Stomach (tissue), 4 donors: Measurements from ENCODE around the gene SURF1.
"Not testable (repeated sequence)": the region's sequence is repeated elsewhere in the genome, so short reads cannot be mapped to it uniquely, and the experiment has no call there.

Experiments
- POLR2AphosphoS5 ChIP-seq, 3 donors: sonication (generic); formaldehyde crosslinking; IDR thresholded peaks; one replicate each; pipeline ENCODE4 v1.6.1; 2016; ENCODE audit warnings: antibody characterized with exemption in 3 of 3
- TF ChIP-seq, protein P1 (sequence below), 7 experiments: fragments of 450-650 bp in 4 of 7; fragments of 200-600 bp in 3 of 7; sonication (generic) in 3 of 7; IDR thresholded peaks; one replicate each; pipeline ENCODE4 v1.5.1; 2016 to 2019; ENCODE audit warnings: antibody characterized with exemption in 7 of 7, control low read depth in 2 of 7, mild to moderate bottlenecking in 1 of 7

GRCh38 chr9:133317551-133317950 lies 38.7 kb downstream of the SURF1 start:
- TF ChIP-seq, protein P1, sequence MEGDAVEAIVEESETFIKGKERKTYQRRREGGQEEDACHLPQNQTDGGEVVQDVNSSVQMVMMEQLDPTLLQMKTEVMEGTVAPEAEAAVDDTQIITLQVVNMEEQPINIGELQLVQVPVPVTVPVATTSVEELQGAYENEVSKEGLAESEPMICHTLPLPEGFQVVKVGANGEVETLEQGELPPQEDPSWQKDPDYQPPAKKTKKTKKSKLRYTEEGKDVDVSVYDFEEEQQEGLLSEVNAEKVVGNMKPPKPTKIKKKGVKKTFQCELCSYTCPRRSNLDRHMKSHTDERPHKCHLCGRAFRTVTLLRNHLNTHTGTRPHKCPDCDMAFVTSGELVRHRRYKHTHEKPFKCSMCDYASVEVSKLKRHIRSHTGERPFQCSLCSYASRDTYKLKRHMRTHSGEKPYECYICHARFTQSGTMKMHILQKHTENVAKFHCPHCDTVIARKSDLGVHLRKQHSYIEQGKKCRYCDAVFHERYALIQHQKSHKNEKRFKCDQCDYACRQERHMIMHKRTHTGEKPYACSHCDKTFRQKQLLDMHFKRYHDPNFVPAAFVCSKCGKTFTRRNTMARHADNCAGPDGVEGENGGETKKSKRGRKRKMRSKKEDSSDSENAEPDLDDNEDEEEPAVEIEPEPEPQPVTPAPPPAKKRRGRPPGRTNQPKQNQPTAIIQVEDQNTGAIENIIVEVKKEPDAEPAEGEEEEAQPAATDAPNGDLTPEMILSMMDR (IDR thresholded peaks at IDR 0.05), result not testable (repeated sequence)
- TF ChIP-seq POLR2AphosphoS5 (IDR thresholded peaks at IDR 0.05), result not testable (repeated sequence)
